Neural progenitor cell (in vitro differentiated cells): ENCODE measurements around the gene ZDHHC12. TPM values are rescaled to one million over a fixed set of nuclear protein-coding genes. Genes with fewer than 3 reads are reported as not detected.
A peak's percentile ranks its signal among the peaks of the same experiment; 100 is the strongest.

Experiments used
- DNase-seq: peaks from one replicate; pipeline ENCODE4 v3.0.0-alpha.2; 2016; ENCODE audit warnings: low spot score
- H2AFZ ChIP-seq: fragments of 200-600 bp; sonication (generic); replicated peaks from 2 replicates; pipeline ENCODE4 v1.6.1; 2016; ENCODE audit warnings: antibody characterized with exemption
- H3F3A ChIP-seq: fragments of 200-600 bp; sonication (generic); 2 replicates; pipeline ENCODE4 v1.6.1; 2016; ENCODE audit warnings: antibody characterized with exemption, low read depth
- H3K27ac ChIP-seq: fragments of 200-600 bp; sonication (generic); 2 replicates; pipeline ENCODE4 v1.5.1; 2016; ENCODE audit warnings: mild to moderate bottlenecking
- H3K27me3 ChIP-seq: fragments of 200-600 bp; sonication (generic); 2 replicates; pipeline ENCODE4 v1.6.1; 2016; ENCODE audit warnings: mild to moderate bottlenecking, moderate library complexity
- H3K36me3 ChIP-seq: fragments of 200-600 bp; sonication (generic); 2 replicates; pipeline ENCODE4 v1.5.1; 2016
- H3K4me1 ChIP-seq: fragments of 200-600 bp; sonication (generic); 2 replicates; pipeline ENCODE4 v1.6.1; 2016; ENCODE audit warnings: mixed run types
- H3K4me2 ChIP-seq: fragments of 200-600 bp; sonication (generic); 2 replicates; pipeline ENCODE4 v1.6.1; 2016
- H3K4me3 ChIP-seq: fragments of 200-600 bp; sonication (generic); 2 replicates; pipeline ENCODE4 v1.5.1; 2016
- H3K79me2 ChIP-seq: fragments of 200-600 bp; sonication (generic); 2 replicates; pipeline ENCODE4 v1.6.1; 2016; ENCODE audit warnings: low read depth
- H3K9ac ChIP-seq: fragments of 200-600 bp; sonication (generic); 2 replicates; pipeline ENCODE4 v1.6.1; 2016
- H3K9me3 ChIP-seq: fragments of 200-600 bp; sonication (generic); 2 replicates; pipeline ENCODE4 v1.5.1; 2016; ENCODE audit warnings: low read depth
- H4K20me1 ChIP-seq: fragments of 200-600 bp; sonication (generic); 2 replicates; pipeline ENCODE4 v1.6.1; 2016; ENCODE audit warnings: low read depth
- H3K27ac Mint-ChIP-seq: 3 replicates; pipeline ENCODE4 v1.8.0; 2021; ENCODE audit warnings: mixed read lengths
- H3K27me3 Mint-ChIP-seq: 2 replicates; pipeline ENCODE4 v1.8.0; 2022; ENCODE audit warnings: low read depth, mild to moderate bottlenecking, inconsistent platforms, moderate library complexity, mixed read lengths; ENCODE audit not compliant: insufficient read depth
- H3K36me3 Mint-ChIP-seq: 3 replicates; pipeline ENCODE4 v1.8.0; 2021; ENCODE audit warnings: mixed read lengths
- H3K4me1 Mint-ChIP-seq: 3 replicates; pipeline ENCODE4 v1.8.0; 2021; ENCODE audit warnings: mixed read lengths
- H3K4me3 Mint-ChIP-seq: 3 replicates; pipeline ENCODE4 v1.8.0; 2021; ENCODE audit warnings: mild to moderate bottlenecking, moderate library complexity, mixed read lengths
- H3K9me3 Mint-ChIP-seq: 3 replicates; pipeline ENCODE4 v1.8.0; 2020; ENCODE audit warnings: mixed read lengths
- CTCF ChIP-seq: fragments of 200-600 bp; sonication (generic); IDR thresholded peaks from 2 replicates; pipeline ENCODE4 v1.5.1; 2017; ENCODE audit warnings: antibody characterized with exemption, mild to moderate bottlenecking
- EZH2 ChIP-seq: fragments of 200-600 bp; sonication (generic); IDR thresholded peaks from 2 replicates; pipeline ENCODE4 v1.6.1; 2017; ENCODE audit warnings: antibody characterized with exemption, mild to moderate bottlenecking, moderate library complexity
- EZH2phosphoT487 ChIP-seq: fragments of 200-600 bp; sonication (generic); IDR thresholded peaks from 2 replicates; pipeline ENCODE4 v1.6.1; 2017; ENCODE audit warnings: antibody characterized with exemption
- total RNA-seq: library from RNA; depleted of rRNA; stranded (reverse); fragments of >200 nt; gene quantifications from 2 replicates; pipeline ENCODE4 v1.2.3, GENCODE V29; 2015; ENCODE audit warnings: low replicate concordance

ZDHHC12 gene
- total RNA-seq, 1 donor from 2014 or later: 16.8 TPM

GRCh38 chr9:128720841-128721486 lies 3.0 kb downstream of the ZDHHC12 start:
- peaks cover 2% of the 10 kb centered on the region for H3K36me3 Mint-ChIP-seq
- Histone ChIP-seq H3K9me3 (no peaks in the 10 kb centered on the region), H3K4me1 (peaks cover 8% of the 10 kb centered on the region), H4K20me1 (no peaks in the 10 kb centered on the region), H3K36me3 (no peaks in the 10 kb centered on the region), H3K4me2 (no peak overlapping the region), H3K27me3 (no peaks in the 10 kb centered on the region), H2AFZ (no peak overlapping the region), H3F3A (peaks cover 17% of the 10 kb centered on the region), H3K9ac (no peak overlapping the region), H3K27ac (no peak overlapping the region), H3K79me2 (peaks cover 10% of the 10 kb centered on the region), H3K4me3 (no peak overlapping the region)
- peaks cover 4% of the 10 kb centered on the region for H3K27me3 Mint-ChIP-seq
- H3K4me3 Mint-ChIP-seq: no peak overlapping the region
- no peaks in the 10 kb centered on the region for H3K9me3 Mint-ChIP-seq
- H3K27ac Mint-ChIP-seq: peak overlapping the region; percentile 58
- no peak for TF ChIP-seq CTCF
- no peak for TF ChIP-seq EZH2phosphoT487
- TF ChIP-seq EZH2: no peak
- H3K4me1 Mint-ChIP-seq: peaks cover 23% of the 10 kb centered on the region
- DNase-seq: no peak

GRCh38 chr9:128719919-128720605 lies 3.9 kb downstream of the ZDHHC12 start:
- Mint-ChIP-seq H3K27ac (no peak overlapping the region), H3K36me3 (peaks cover 4% of the 10 kb centered on the region), H3K4me1 (peaks cover 18% of the 10 kb centered on the region), H3K4me3 (no peak overlapping the region), H3K9me3 (no peaks in the 10 kb centered on the region), H3K27me3 (peaks cover 4% of the 10 kb centered on the region)
- no peaks in the 10 kb centered on the region for H3K9me3 ChIP-seq
- no peak overlapping the region for H3K4me2 ChIP-seq
- peaks cover 8% of the 10 kb centered on the region for H3F3A ChIP-seq
- no peaks in the 10 kb centered on the region for H3K27me3 ChIP-seq
- H2AFZ ChIP-seq: no peak overlapping the region
- H3K27ac ChIP-seq: no peak overlapping the region
- no peak overlapping the region for H3K4me3 ChIP-seq
- H3K36me3 ChIP-seq: no peaks in the 10 kb centered on the region
- no peak overlapping the region for H3K9ac ChIP-seq
- no peak for DNase-seq
- H3K79me2 ChIP-seq: peaks cover 10% of the 10 kb centered on the region
- TF ChIP-seq EZH2 (no peak), EZH2phosphoT487 (no peak), CTCF (no peak)
- no peaks in the 10 kb centered on the region for H4K20me1 ChIP-seq
- peaks cover 8% of the 10 kb centered on the region for H3K4me1 ChIP-seq

DNA sequence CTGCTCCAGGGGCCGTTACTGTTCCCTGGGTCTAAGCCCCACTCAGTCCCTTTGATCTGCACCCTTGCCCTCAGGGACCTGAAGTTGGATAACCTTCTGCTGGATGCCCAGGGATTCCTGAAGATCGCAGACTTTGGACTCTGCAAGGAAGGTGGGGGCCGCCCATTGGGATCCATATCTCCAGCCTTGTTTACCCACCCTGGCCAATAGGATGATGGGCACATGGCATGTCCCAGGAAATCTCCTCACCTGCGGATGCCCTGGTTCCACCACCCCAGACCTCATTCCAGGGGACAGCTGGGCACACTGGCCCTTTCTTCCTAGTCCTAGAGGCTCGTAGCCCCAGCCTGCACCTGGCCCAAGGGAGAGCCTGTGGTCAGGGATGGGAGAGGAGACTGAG lies 5.5 kb downstream of the ZDHHC12 start:
- H3K4me1 ChIP-seq: peaks cover 8% of the 10 kb centered on the region
- DNase-seq: no peak
- H3K27me3 Mint-ChIP-seq: peaks cover 4% of the 10 kb centered on the region

More for the DNA sequence above, 5.5 kb downstream of the ZDHHC12 start:
- Mint-ChIP-seq H3K9me3 (no peaks in the 10 kb centered on the region), H3K36me3 (peaks cover 4% of the 10 kb centered on the region), H3K27ac (no peak overlapping the region), H3K4me1 (peaks cover 7% of the 10 kb centered on the region), H3K4me3 (no peak overlapping the region)
- H3K9me3 ChIP-seq: no peaks in the 10 kb centered on the region
- H3F3A ChIP-seq: no peaks in the 10 kb centered on the region
- no peak overlapping the region for H2AFZ ChIP-seq
- H3K9ac ChIP-seq: no peak overlapping the region
- H3K79me2 ChIP-seq: peaks cover 7% of the 10 kb centered on the region
- no peak overlapping the region for H3K27ac ChIP-seq
- no peaks in the 10 kb centered on the region for H3K36me3 ChIP-seq
- no peak for TF ChIP-seq EZH2
- TF ChIP-seq CTCF: no peak
- TF ChIP-seq EZH2phosphoT487: no peak
- H3K4me3 ChIP-seq: no peak overlapping the region
- H3K4me2 ChIP-seq: no peak overlapping the region
- H3K27me3 ChIP-seq: no peaks in the 10 kb centered on the region
- no peaks in the 10 kb centered on the region for H4K20me1 ChIP-seq
